BJ (cell line): ENCODE results near the gene GPER1. TPM values are rescaled to one million over a fixed set of nuclear protein-coding genes. Genes with fewer than 3 reads are reported as not detected.

ENCODE experiments used
- CTCF ChIA-PET: fragments of 350-600 bp; formaldehyde crosslinking; extraction: SDS; loops from one replicate; lab custom pipeline; 2021; ENCODE audit warnings: antibody characterized with exemption, inconsistent platforms; lab: Yijun Ruan, JAX
- POLR2A ChIA-PET: fragments of 300-600 bp; sonication (Branson Sonifier 250); formaldehyde crosslinking; extraction: SDS; loops from one replicate; lab custom pipeline; 2021; ENCODE audit warnings: antibody characterized with exemption; lab: Charles Lee
- DNase-seq: peaks from one replicate; pipeline ENCODE4 v3.0.0-alpha.2; 2011; ENCODE audit warnings: low read depth
- H3K27me3 ChIP-seq: 2 replicates; pipeline ENCODE4 v1.6.0; 2011; ENCODE audit warnings: low read length; ENCODE audit not compliant: control insufficient read depth, insufficient read depth
- H3K36me3 ChIP-seq: 2 replicates; pipeline ENCODE4 v1.5.1; 2011; ENCODE audit warnings: low read length; ENCODE audit not compliant: control insufficient read depth, insufficient read depth
- H3K4me3 ChIP-seq: 2 replicates; pipeline ENCODE4 v1.5.1; 2011; ENCODE audit warnings: low read depth, mild to moderate bottlenecking, control low read depth, low read length
- polyA plus RNA-seq: library from polyadenylated mRNA; depleted of rRNA; stranded (reverse); fragments of >200 nt; gene quantifications from 2 replicates; pipeline ENCODE4 v1.2.3, GENCODE V29; 2011
- TF ChIP-seq, protein P1 (sequence below): IDR thresholded peaks from 2 replicates; pipeline ENCODE4 v1.5.1; 2011; ENCODE audit warnings: low read depth, mild to moderate bottlenecking, control low read depth, inconsistent platforms, low read length, moderate library complexity; ENCODE audit not compliant: insufficient read depth

Gene GPER1
- polyA plus RNA-seq, 1 experiment = 3.1 TPM

DNA sequence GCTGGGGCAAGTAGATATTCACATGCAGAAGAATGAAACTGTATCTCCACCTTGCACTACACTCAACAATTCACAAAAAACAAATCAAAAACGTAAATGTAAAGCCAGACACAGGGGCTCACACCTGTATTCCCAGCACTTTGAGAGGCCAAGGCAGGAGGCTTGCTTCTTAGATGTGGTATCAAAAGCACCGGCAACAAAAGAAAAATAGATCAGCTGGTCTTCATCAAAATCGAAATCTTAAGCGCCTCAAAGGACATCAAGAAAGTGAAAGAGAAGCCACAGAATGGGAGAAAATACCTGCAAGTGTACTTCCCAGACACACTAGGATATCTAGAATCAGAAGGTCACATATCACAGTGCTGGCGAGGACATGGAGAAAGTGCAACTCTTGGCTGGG lies 31.3 kb downstream of the GPER1 start:
- no peaks in the 10 kb centered on the region; the same call in 1 of the 2 replicates for H3K36me3 ChIP-seq
- H3K27me3 ChIP-seq = no peaks in the 10 kb centered on the region
- CTCF ChIA-PET = interaction anchor here (0.8 to 1.4 kb wide), 2 partner anchors 20 to 33 kb away, joined by 3 to 5 read pairs; no protein-coding TSS in a partner anchor
- H3K4me3 ChIP-seq = no peak overlapping the region
- no peak for DNase-seq
- POLR2A ChIA-PET = no interaction called here
- TF ChIP-seq, protein P1, sequence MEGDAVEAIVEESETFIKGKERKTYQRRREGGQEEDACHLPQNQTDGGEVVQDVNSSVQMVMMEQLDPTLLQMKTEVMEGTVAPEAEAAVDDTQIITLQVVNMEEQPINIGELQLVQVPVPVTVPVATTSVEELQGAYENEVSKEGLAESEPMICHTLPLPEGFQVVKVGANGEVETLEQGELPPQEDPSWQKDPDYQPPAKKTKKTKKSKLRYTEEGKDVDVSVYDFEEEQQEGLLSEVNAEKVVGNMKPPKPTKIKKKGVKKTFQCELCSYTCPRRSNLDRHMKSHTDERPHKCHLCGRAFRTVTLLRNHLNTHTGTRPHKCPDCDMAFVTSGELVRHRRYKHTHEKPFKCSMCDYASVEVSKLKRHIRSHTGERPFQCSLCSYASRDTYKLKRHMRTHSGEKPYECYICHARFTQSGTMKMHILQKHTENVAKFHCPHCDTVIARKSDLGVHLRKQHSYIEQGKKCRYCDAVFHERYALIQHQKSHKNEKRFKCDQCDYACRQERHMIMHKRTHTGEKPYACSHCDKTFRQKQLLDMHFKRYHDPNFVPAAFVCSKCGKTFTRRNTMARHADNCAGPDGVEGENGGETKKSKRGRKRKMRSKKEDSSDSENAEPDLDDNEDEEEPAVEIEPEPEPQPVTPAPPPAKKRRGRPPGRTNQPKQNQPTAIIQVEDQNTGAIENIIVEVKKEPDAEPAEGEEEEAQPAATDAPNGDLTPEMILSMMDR = no peak

GRCh38 chr7:1120791-1121190 lies 32.9 kb downstream of the GPER1 start:
- TF ChIP-seq, protein P1 = no peak
- ChIA-PET POLR2A (no interaction called here), CTCF (no interaction called here)
- Histone ChIP-seq H3K4me3 (no peak overlapping the region), H3K36me3 (no peaks in the 10 kb centered on the region; the same call in 1 of the 2 replicates), H3K27me3 (no peaks in the 10 kb centered on the region)
- no peak for DNase-seq

DNA sequence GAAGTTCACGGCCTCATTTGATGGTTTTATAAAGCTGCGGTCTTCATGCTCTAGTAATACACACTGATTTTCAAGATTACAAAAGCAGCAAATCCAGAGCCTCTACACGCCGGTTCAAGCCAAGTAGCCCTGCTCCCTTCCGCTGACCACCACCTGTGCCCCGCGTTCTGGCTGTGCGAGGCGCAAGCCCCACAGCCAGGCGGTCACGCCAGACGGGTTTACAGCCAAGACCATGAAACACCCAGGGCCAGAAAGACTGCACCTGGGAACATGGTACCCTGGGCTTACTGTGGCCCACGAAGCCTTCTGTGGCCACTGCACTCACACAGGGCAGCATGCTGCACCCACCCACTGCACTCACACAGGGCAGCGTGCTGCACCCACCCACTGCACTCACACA lies 33.6 kb downstream of the GPER1 start:
- Histone ChIP-seq H3K36me3 (no peaks in the 10 kb centered on the region; the same call in 1 of the 2 replicates), H3K4me3 (no peak overlapping the region), H3K27me3 (no peaks in the 10 kb centered on the region)
- TF ChIP-seq, protein P1 = no peak
- ChIA-PET POLR2A (no interaction called here), CTCF (interaction anchor here (2.6 kb wide), 1 partner anchor 56 kb away, joined by 7 read pairs; no protein-coding TSS in a partner anchor)
- no peak for DNase-seq

DNA sequence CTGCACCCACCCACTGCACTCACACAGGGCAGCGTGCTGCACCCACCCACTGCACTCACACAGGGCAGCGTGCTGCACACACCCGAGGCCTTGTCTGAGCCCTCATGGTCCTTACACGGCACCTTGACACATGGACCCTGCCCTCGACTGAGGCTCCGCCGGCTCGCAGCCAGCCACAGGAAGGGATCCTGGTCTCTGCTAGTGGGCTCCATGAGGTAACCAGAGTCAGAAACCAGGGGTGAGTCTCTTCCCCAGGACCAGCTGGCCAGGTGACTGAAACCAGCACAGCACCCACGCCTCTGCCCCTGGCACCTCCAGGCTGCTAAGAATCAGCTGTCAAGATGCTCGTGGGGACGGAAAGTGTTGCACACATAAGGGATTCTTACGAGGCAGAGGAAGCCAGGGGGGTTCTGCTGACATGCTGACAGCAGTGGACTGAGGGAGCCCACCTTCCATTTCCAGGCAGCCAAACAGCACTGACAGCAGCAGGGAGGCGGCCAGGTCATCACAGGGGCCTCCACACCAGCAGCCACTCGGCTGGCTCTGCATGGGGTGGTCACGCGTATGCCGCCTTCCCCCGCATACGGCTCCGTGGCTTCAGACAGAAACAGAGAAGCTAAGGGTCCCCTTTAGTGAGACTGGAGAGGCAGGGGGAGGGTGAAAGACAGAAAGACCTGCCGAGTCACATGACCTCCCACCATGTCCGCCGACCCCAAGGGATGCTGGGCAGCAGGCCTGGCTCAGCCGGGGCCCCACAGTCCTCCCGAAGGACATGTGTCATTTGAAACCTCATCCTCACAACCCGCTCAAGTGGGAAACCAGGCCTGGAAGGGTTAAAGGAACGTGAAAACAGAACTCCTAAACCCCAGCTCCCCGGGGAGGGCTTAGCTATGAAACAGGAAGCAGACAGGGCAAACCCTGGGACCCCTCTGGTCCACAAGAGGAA lies 34.2 kb downstream of the GPER1 start:
- no peaks in the 10 kb centered on the region; the same call in 1 of the 2 replicates for H3K36me3 ChIP-seq
- ChIA-PET POLR2A (no interaction called here), CTCF (interaction anchor here (1.1 to 2.6 kb wide), 4 partner anchors 36 to 129 kb away, joined by 4 to 9 read pairs (median 6); no protein-coding TSS in a partner anchor)
- DNase-seq = no peak
- no peak overlapping the region for H3K4me3 ChIP-seq
- no peaks in the 10 kb centered on the region for H3K27me3 ChIP-seq
- TF ChIP-seq, protein P1 = no peak

- H3K27me3 ChIP-seq = no peaks in the 10 kb centered on the region
- TF ChIP-seq, protein P1 = no peak
- no peaks in the 10 kb centered on the region; the same call in 1 of the 2 replicates for H3K36me3 ChIP-seq
- ChIA-PET POLR2A (no interaction called here), CTCF (interaction anchor here (0.7 to 2.6 kb wide), 9 partner anchors 8 to 130 kb away, joined by 3 to 9 read pairs (median 4); no protein-coding TSS in a partner anchor)
- no peak for DNase-seq
- no peak overlapping the region for H3K4me3 ChIP-seq
Measured at GRCh38 chr7:1122832-1123501, 35.1 kb downstream of the GPER1 start.
